Fibroblast of lung (primary cell): ENCODE measurements around the gene CHRNA3. TPM values are rescaled to one million over a fixed set of nuclear protein-coding genes. Genes with fewer than 3 reads are reported as not detected.
"Not testable (repeated sequence)": the region's sequence is repeated elsewhere in the genome, so short reads cannot be mapped to it uniquely, and the experiment has no call there.

Source experiments
- DNase-seq, 2 donors: peaks; one replicate each; pipeline versions ENCODE4 v3.0.0 to v3.0.0-alpha.2; 2010; ENCODE audit warnings: low read depth in 2 of 2
- H2AFZ ChIP-seq: 2 replicates; pipeline ENCODE4 v1.5.1; 2012; ENCODE audit warnings: low read length, control low read depth, inconsistent platforms
- H3K27ac ChIP-seq: 2 replicates; pipeline ENCODE4 v1.5.1; 2011; ENCODE audit warnings: low read length, control low read depth; ENCODE audit not compliant: insufficient read depth
- H3K27me3 ChIP-seq: 2 replicates; pipeline ENCODE4 v1.5.1; 2011; ENCODE audit warnings: mild to moderate bottlenecking, low read length; ENCODE audit not compliant: control insufficient read depth, insufficient read depth
- H3K36me3 ChIP-seq: 2 replicates; pipeline ENCODE4 v1.5.1; 2011; ENCODE audit warnings: low read length; ENCODE audit not compliant: control insufficient read depth, insufficient read depth
- H3K4me1 ChIP-seq: 2 replicates; pipeline ENCODE4 v1.5.1; 2011; ENCODE audit warnings: low read length; ENCODE audit not compliant: control insufficient read depth, insufficient read depth; ENCODE audit errors: extremely low read depth
- H3K4me2 ChIP-seq: 2 replicates; pipeline ENCODE4 v1.5.1; 2011; ENCODE audit warnings: low read length, control low read depth; ENCODE audit not compliant: insufficient read depth; ENCODE audit errors: extremely low read depth
- H3K4me3 ChIP-seq, 4 experiments: fragments of 200-600 bp in 1 of 4; sonication (generic) in 1 of 4; replicated peaks in 1 of 4; 2 replicates each; pipeline ENCODE4 v1.5.1; 2011 to 2016; ENCODE audit warnings: low read length in 4 of 4, low read depth in 3 of 4, mild to moderate bottlenecking in 3 of 4, control low read depth in 2 of 4, inconsistent platforms in 1 of 4, mixed read lengths in 1 of 4; ENCODE audit not compliant: insufficient read depth in 1 of 4; ENCODE audit errors: control extremely low read depth in 1 of 4
- H3K79me2 ChIP-seq: 2 replicates; pipeline ENCODE4 v1.5.1; 2012; ENCODE audit warnings: mild to moderate bottlenecking, low read length, inconsistent platforms; ENCODE audit not compliant: control insufficient read depth, insufficient read depth
- H3K9ac ChIP-seq: 2 replicates; pipeline ENCODE4 v1.5.1; 2011; ENCODE audit warnings: mild to moderate bottlenecking, low read length, control low read depth; ENCODE audit not compliant: insufficient read depth
- H3K9me3 ChIP-seq: 2 replicates; pipeline ENCODE4 v1.5.1; 2012; ENCODE audit warnings: low read depth, low read length; ENCODE audit not compliant: control insufficient read depth, insufficient read depth
- H4K20me1 ChIP-seq: 2 replicates; pipeline ENCODE4 v1.5.1; 2011; ENCODE audit warnings: low read length; ENCODE audit not compliant: control insufficient read depth, insufficient read depth; ENCODE audit errors: extremely low read depth
- CTCF ChIP-seq, 2 donors: IDR thresholded peaks in 1 of 2; conservative IDR thresholded peaks in 1 of 2; 1 replicate in 1 of 2; 2 replicates in 1 of 2; pipeline ENCODE4 v1.5.1; 2011 to 2012; ENCODE audit warnings: low read length in 2 of 2, control low read depth in 1 of 2, inconsistent platforms in 1 of 2, low read depth in 1 of 2, mild to moderate bottlenecking in 1 of 2
- EZH2 ChIP-seq: IDR thresholded peaks from 2 replicates; pipeline ENCODE4 v1.5.1; 2012; ENCODE audit warnings: low read length, control low read depth, mild to moderate bottlenecking; ENCODE audit errors: missing control alignments
- polyA plus RNA-seq, 2 donors: library from polyadenylated mRNA; depleted of rRNA in 1 of 2; stranded (reverse) in 1 of 2; unstranded in 1 of 2; fragments of >200 nt; gene quantifications; 2 replicates each; pipeline ENCODE4 v1.2.1, GENCODE V29; 2011 to 2012; ENCODE audit warnings: missing spikeins in 1 of 2
- total RNA-seq: library from RNA; depleted of rRNA; stranded (reverse); fragments of >200 nt; gene quantifications from 2 replicates; pipeline ENCODE4 v1.2.1, GENCODE V29; 2014

The CHRNA3 gene
- total and polyA plus RNA-seq, 2 donors (not counting 1 experiment from before 2014, with no cell fraction given) = not detected

DNA sequence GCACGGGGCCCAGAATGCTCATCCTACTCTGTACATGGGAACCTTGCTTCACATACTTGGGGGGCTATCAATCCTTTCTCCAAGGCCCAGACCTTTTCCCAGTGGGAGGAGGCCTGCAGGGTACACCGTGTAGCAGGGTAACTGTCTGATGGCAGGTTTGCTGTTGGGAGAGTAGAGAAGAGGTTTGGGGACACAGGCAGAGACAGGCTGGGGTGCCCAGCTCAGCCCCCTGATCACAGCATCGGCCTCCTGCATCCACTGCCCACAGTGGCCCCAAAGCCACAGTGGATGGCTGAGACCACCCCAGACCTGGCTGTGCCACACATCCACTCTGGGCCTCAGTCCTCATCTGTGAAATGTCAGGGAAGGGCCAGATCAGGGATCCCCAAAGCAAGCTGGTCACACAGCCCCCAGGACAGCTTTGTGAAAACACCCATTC, 5.6 kb downstream of the CHRNA3 start:
- Histone ChIP-seq H3K4me3 (no peak overlapping the region), H3K4me2 (no peak overlapping the region), H3K36me3 (no peaks in the 10 kb centered on the region), H3K79me2 (no peaks in the 10 kb centered on the region), H4K20me1 (no peaks in the 10 kb centered on the region), H3K9ac (no peak overlapping the region), H3K27ac (no peak overlapping the region), H3K9me3 (no peaks in the 10 kb centered on the region), H3K27me3 (peaks cover 15% of the 10 kb centered on the region), H3K4me1 (no peaks in the 10 kb centered on the region), H2AFZ (no peak overlapping the region)
- TF ChIP-seq CTCF (conservative IDR thresholded peaks at IDR 0.05 in 1 of 2, IDR thresholded peaks at IDR 0.05 in 1 of 2; ENCODE audit: low read depth in 1 of 2, low read length in 2 of 2) (no peak), EZH2 (no peak)
- no peak for DNase-seq

- no peaks in the 10 kb centered on the region for H4K20me1 ChIP-seq
- no peak for DNase-seq
- no peaks in the 10 kb centered on the region for H3K36me3 ChIP-seq
- TF ChIP-seq CTCF (conservative IDR thresholded peaks at IDR 0.05 in 1 of 2, IDR thresholded peaks at IDR 0.05 in 1 of 2; ENCODE audit: low read depth in 1 of 2, low read length in 2 of 2) (no peak), EZH2 (no peak)
- peaks cover 4% of the 10 kb centered on the region for H3K27me3 ChIP-seq
- no peaks in the 10 kb centered on the region for H3K79me2 ChIP-seq
- no peak overlapping the region for H3K4me2 ChIP-seq
- H3K27ac ChIP-seq = no peak overlapping the region
- H3K9ac ChIP-seq = no peak overlapping the region
- H3K9me3 ChIP-seq = no peaks in the 10 kb centered on the region
- no peak overlapping the region for H2AFZ ChIP-seq
- no peaks in the 10 kb centered on the region for H3K4me1 ChIP-seq
- no peak overlapping the region for H3K4me3 ChIP-seq
These were observed 6.8 kb downstream of the CHRNA3 start for GRCh38 chr15:78614021-78614420.

DNA sequence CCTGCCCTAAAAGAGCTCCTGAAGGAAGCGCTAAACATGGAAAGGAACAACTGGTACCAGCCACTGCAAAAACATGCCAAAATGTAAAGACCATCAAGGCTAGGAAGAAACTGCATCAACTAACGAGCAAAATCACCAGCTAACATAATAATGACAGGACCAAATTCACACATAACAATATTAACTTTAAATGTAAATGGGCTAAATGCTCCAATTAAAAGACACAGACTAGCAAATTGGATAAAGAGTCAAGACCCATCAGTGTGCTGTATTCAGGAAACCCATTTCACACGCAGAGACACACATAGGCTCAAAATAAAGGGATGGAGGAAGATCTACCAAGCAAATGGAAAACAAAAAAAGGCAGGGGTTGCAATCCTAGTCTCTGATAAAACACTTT, 11.2 kb downstream of the CHRNA3 start:
- not testable (repeated sequence) for DNase-seq, H3K9ac ChIP-seq, H3K4me1 ChIP-seq, H2AFZ ChIP-seq, H3K27ac ChIP-seq, H3K9me3 ChIP-seq, H3K79me2 ChIP-seq, H3K27me3 ChIP-seq, H3K4me2 ChIP-seq, H4K20me1 ChIP-seq, H3K4me3 ChIP-seq, H3K36me3 ChIP-seq
